ENCODE results near the gene STXBP5L.

DNA sequence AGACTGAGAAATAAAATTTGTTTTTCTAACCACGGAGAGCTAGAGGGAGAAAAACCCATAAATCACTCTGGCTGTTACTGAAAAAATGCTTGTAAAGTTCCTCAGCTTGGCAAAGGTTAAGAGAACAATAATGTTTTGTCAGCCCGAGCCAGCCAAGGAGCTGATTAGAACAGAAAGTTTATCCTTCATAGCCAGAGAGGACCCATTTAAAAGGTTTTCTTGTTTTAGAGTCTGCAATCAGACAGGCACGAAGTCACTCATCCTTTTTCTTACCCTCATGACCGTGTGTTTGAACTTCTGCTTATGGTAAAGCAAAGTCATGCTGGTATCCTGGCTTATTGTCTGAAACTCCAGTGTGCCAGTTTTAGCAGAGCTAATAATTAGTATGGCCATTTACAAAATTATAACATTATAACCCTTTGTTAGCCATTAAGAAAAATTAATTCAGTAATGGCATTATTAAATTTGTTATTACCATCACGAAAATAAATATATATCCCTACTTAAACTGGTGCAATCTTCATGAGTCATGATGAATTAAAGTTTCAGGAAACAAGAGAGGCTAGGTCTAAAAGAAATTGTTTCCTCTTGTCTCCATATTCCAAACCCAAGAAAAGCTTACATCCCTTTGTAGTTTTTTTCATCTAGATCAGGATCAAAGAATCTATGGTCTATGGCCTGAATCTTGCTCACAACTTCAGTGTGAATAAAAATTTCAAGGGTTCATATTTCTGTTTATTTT, 13.5 kb upstream of the STXBP5L start:
- TF ChIP-seq, protein P1, sequence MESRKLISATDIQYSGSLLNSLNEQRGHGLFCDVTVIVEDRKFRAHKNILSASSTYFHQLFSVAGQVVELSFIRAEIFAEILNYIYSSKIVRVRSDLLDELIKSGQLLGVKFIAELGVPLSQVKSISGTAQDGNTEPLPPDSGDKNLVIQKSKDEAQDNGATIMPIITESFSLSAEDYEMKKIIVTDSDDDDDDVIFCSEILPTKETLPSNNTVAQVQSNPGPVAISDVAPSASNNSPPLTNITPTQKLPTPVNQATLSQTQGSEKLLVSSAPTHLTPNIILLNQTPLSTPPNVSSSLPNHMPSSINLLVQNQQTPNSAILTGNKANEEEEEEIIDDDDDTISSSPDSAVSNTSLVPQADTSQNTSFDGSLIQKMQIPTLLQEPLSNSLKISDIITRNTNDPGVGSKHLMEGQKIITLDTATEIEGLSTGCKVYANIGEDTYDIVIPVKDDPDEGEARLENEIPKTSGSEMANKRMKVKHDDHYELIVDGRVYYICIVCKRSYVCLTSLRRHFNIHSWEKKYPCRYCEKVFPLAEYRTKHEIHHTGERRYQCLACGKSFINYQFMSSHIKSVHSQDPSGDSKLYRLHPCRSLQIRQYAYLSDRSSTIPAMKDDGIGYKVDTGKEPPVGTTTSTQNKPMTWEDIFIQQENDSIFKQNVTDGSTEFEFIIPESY (IDR thresholded peaks at IDR 0.05), result no peak
- TF ChIP-seq YY1 (IDR thresholded peaks at IDR 0.05) (no peak), FOXA1 (IDR thresholded peaks at IDR 0.05) (no peak), RXRA (IDR thresholded peaks at IDR 0.05) (no peak), RAD21 (IDR thresholded peaks at IDR 0.05) (no peak), JUND (IDR thresholded peaks at IDR 0.05) (no peak), TAF1 (conservative IDR thresholded peaks at IDR 0.05) (no peak), HNF4A (conservative IDR thresholded peaks at IDR 0.05) (no peak)
- TF ChIP-seq, protein P2, sequence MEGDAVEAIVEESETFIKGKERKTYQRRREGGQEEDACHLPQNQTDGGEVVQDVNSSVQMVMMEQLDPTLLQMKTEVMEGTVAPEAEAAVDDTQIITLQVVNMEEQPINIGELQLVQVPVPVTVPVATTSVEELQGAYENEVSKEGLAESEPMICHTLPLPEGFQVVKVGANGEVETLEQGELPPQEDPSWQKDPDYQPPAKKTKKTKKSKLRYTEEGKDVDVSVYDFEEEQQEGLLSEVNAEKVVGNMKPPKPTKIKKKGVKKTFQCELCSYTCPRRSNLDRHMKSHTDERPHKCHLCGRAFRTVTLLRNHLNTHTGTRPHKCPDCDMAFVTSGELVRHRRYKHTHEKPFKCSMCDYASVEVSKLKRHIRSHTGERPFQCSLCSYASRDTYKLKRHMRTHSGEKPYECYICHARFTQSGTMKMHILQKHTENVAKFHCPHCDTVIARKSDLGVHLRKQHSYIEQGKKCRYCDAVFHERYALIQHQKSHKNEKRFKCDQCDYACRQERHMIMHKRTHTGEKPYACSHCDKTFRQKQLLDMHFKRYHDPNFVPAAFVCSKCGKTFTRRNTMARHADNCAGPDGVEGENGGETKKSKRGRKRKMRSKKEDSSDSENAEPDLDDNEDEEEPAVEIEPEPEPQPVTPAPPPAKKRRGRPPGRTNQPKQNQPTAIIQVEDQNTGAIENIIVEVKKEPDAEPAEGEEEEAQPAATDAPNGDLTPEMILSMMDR (IDR thresholded peaks at IDR 0.05; ENCODE audit: low read depth, low read length, missing input control), result no peak
- TF ChIP-seq, protein P3, sequence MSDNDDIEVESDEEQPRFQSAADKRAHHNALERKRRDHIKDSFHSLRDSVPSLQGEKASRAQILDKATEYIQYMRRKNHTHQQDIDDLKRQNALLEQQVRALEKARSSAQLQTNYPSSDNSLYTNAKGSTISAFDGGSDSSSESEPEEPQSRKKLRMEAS (IDR thresholded peaks at IDR 0.05), result no peak
- TF ChIP-seq, protein P4, sequence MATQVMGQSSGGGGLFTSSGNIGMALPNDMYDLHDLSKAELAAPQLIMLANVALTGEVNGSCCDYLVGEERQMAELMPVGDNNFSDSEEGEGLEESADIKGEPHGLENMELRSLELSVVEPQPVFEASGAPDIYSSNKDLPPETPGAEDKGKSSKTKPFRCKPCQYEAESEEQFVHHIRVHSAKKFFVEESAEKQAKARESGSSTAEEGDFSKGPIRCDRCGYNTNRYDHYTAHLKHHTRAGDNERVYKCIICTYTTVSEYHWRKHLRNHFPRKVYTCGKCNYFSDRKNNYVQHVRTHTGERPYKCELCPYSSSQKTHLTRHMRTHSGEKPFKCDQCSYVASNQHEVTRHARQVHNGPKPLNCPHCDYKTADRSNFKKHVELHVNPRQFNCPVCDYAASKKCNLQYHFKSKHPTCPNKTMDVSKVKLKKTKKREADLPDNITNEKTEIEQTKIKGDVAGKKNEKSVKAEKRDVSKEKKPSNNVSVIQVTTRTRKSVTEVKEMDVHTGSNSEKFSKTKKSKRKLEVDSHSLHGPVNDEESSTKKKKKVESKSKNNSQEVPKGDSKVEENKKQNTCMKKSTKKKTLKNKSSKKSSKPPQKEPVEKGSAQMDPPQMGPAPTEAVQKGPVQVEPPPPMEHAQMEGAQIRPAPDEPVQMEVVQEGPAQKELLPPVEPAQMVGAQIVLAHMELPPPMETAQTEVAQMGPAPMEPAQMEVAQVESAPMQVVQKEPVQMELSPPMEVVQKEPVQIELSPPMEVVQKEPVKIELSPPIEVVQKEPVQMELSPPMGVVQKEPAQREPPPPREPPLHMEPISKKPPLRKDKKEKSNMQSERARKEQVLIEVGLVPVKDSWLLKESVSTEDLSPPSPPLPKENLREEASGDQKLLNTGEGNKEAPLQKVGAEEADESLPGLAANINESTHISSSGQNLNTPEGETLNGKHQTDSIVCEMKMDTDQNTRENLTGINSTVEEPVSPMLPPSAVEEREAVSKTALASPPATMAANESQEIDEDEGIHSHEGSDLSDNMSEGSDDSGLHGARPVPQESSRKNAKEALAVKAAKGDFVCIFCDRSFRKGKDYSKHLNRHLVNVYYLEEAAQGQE (IDR thresholded peaks at IDR 0.05), result no peak

All from liver (tissue), 3 donors.